Activated CD4-positive, alpha-beta T cell treated with anti-CD3 and anti-CD28 coated beads, Interleukin-2, amount 50 U/mL, for 48 hours (primary cell): Measurements from ENCODE around the gene HSP90AA1.
"Not testable (repeated sequence)": the region's sequence is repeated elsewhere in the genome, so short reads cannot be mapped to it uniquely, and the experiment has no call there.

Experiments used
- DNase-seq, 2 experiments: peaks; one replicate each; pipeline ENCODE4 v3.0.0-alpha.2; 2020

Gene HSP90AA1

DNA sequence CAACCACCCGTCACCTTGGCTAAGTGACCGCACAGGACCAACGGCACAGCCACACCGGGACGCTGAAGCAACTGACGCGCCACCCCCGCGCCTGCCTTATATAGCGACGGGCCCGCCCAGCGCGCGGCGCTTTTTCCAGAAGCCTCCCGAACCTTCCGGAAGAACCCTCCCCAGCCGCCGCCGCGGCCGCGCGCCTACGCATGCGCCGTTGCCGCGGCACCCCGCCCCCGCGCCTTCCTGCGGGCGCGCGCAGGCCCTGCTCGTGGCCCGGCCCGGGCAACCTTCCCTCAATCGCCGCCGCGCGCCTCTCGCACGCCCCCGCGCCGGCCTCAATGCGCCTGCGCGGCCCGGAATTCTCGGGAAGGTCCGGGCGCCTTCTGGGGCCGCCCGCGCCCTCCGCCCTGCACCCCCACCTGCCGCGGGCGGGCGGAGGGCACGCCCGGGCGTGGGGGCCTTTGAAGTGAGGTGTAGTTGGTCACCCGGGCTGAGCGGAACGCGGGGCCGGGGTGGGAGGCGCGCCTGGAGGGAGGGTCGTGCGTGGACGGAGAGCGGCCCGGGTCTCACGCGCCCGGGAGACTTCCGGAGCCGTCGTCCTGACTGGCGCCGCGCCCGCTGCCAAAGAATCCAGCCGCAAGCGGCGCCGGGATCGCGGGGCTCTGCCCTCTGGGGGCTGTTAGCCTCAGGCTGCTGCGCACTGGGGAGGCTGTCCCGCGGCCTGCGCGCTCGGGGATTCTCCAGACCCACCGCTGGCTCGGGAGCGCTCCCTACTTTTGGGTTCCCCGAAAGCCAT, at the start of gene HSP90AA1:
TSS of gene HSP90AA1 (minus strand) at position 73 of the 790 bp plus-strand sequence. CDS start 666 bp downstream, outside the sequence.
- peak; percentile 95 to 96 for DNase-seq

DNA sequence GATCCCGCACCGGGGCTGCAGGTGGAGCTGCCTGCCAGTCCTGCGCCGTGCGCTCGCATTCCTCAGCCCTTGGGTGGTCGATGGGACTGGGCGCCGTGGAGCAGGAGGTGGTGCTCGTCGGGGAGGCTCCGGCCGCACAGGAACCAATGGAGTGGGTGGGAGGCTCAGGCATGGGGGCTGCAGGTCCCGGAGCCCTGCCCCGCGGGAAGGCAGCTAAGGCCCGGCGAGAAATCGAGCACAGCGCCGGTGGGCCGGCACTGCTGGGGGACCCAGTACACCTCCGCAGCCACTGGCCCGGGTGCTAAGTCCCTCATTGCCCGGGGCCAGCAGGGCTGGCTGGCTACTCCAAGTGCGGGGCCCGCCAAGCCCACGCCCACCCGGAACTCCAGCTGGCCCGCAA, 48.6 kb upstream of the HSP90AA1 start:
- DNase-seq = not testable (repeated sequence)

DNA sequence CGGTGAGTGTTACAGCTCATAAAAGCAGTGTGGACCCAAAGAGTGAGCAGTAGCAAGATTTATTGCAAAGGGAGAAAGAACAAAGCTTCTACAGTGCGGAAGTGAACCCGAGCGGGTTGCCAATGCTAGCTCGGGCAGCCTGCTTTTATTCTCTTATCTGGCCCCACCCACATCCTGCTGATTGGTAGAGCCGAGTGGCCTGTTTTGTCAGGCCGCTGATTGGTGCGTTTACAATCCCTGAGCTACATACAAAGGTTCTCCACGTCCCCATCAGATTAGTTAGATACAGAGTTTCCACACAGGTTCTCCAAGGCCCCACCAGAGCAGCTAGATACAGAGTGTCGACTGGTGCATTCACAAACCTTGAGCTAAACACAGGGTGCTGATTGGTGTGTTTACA, 47.9 kb upstream of the HSP90AA1 start:
- DNase-seq = not testable (repeated sequence)

DNA sequence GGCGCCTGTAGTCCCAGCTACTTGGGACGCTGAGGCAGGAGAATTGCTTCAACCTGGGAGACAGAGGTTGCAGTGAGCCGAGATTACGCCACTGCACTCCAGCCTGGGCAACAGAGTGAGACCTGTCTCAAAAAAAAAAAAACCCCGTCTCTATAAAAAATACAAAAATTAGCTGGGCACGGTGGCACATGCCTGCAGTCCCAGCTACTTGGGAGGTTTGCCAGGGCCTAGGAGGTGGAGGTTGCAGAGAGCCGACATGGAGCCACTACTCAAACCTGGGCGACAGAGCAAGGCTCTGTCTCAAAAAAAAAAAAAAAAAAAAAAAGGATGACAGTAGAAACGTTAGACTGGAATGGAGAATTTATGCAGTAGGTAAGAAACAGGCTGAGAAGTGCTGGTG, 47.2 kb upstream of the HSP90AA1 start:
- DNase-seq = not testable (repeated sequence)

DNA sequence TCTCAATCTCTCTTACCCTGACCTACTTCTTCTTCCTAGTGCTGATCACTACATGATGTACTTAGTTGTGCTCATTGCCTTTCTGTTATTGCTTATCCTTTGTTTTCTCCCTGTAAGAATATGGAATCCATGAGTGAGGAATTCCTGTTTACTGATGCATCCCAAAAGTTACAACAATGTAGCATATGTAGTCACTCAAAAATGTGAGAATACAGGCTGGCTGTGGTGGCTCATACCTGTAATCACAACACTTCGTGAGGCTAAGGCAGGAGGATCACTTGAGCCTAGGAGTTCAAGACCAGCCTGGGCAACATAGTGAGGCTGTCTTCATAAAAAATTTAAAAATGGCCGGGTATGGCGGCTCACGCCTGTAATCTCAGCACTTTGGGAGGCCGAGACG, 44.9 kb upstream of the HSP90AA1 start:
- no peak for DNase-seq

DNA sequence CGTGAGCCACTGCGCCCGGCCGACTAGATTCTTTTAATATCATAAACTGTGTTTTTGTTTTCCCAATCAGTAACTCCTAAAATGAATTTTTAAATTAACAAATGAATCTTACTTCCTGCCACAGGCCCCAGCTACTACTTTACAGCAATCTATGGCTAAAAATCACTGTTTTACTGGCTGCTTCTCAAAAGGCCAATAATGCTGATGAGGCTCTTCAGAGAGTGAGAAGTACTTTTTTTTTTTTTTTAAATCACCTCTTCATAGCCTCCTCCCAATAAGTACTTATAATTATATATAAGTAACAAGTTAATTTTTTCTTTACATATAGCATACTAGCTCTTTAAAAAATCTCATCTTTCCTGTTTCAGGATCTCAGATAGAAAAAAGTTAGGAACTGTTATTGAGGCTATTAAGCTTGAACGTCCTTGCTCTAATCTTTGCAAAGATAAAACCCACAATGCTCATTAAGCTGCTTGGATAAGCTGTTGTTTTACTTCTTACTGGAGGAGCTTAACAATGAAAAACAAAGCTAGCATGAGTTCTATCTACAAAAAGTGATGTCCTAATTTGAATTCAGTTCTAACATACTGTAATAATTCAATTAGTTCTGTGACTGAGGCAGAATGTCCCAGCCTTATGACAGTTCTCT, 40.1 kb upstream of the HSP90AA1 start:
- DNase-seq = no peak

DNA sequence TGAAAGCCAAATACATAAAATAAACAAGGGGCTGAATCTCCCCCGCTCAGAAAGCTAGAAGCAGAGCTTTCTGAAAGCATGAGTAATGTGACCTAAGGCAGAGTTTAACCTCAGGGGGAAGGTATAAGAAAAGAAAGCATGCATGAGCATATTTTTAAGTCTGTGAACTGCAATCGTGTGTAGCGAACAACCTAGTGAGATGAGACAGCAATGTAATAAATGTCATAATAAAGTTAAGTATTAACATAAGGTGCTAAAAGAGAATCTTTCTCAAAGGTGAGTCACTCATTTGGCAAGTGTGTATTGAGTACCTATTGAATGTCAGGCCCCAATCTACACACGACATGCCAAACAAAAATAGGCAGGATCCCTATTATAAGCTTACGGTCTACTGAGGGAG, 38.7 kb upstream of the HSP90AA1 start:
- DNase-seq = no peak

DNA sequence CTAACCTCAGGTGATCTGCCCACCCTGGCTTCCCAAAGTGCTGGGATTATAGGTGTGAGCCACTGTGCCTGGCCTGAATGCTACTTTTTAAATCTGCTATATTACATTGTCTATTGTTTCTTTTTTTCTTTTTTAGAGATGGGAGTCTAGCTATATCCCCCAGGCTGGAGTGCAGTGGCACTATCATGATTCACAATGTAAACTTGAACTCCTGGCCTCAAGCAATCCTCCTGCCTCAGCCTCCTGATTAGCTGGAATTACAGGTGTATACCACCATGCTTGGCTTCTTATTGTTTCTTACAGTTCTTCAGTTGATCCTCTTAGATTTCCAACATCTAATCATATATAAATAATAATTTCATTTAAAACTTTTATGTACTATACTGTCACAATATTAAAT, 37.6 kb upstream of the HSP90AA1 start:
- no peak for DNase-seq

DNA sequence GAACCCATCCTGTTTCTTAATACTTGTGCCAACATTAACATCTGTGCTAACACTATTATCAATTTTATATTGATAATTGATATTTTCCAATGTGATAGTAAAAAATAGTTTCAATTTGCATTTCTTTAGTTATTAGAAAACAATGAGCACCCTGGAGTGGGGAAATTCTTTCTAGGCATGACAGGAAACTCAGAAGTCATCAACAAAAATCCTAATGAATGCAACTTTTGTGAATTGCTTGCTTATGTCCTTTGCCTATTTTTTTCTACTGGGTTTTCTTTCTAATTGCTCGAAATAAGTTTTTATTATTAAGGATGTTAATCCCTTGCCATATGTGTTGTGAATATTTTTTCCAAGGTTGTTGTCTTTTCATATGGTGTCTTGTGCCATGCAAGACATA, 34.7 kb upstream of the HSP90AA1 start:
- DNase-seq = no peak

DNA sequence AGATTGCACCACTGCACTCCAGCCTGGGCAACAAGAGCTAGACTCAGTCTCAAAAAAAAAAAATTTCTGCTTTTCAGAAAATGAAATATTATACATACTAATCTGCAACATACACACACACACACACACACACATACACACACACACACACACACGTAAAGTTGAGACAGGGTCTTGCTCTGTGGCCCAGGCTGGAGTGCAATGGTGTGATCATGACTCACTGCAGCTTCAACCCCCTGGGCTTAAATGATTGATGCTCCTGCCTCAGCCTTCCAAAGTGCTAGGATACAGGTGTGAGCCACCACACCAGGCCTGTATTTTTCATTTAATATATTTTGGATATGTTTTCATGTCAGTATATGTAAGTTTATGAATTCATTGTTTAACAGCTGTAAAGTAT, 34.0 kb upstream of the HSP90AA1 start:
- DNase-seq = no peak

DNA sequence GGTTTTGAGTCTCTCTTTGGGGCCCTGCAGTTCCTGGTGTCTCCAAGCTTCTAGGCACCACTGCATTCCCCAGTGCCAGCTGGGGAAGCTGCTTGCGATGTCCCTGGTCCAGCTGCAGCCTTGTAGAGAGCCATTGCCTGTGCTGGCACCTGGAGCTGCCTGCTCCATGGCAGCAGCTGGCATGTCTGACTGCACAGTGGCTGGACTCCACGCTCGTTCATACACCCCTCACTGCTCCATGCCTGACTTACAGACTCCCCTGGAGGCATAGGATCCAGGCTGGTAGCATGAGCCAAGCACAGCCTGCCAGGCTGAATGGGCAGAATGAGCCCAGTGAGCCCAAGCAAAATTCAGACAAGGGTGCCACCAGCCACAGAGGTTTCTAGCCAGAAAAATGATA, 31.0 kb upstream of the HSP90AA1 start:
- no peak for DNase-seq

DNA sequence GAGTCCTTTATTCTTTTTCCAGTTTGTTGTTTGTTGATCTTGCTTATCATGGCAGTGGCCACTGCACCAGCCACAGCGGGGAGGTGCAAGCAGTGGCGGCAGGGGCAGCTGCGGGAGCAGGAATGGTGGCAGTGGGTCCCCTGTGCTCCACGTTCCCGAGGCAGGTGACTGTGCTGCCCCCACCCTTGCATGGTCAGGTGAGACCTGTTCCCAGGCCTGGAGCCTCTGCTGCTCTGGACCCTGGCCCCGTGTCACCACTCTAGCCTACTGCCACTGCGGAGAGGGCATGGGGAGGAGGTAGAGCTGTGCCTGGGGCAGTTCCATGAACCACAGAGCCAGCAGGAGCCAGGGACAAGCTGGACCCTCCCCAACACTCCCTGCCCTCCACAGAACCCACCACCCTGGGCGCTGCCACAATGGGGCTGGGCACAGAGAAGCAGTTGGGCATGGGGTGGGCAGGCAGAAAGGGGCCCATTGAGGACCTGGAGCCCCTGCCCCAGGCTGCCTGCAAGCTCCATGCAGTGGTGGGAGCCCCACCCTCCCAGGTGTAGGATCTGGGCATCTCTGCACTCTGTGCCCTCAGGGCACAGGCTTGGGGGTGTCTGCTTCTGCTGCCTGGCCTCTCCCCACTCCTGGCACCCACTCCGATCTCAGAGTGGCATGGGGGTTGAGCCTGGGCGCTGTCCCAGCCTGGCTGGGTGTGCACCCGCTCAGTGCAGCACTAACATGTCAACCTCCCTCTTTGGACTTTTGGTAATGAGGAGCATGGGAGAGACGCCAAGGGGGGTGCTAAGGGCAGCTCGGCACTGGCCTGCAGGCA, 29.7 kb upstream of the HSP90AA1 start:
- DNase-seq = no peak

DNA sequence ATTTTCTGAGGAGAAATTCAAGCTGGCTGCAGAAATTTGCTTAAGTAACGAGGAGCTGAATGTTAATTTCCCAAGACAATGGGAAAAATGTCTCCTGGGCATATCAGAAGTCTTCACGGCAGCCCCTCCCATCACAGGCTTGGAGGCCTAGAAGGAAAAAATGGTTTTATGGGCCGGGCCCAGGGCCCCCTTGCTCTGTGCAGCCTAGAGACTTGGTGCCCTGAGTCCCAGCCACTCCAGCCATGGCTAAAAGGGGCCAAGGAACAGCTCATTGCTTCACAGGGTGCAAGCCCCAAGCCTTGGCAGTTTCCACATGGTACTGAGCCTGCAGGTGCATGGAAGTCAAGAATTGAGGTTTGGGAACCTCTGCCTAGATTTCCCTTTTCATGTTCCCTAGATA, 24.3 kb upstream of the HSP90AA1 start:
- DNase-seq = no peak

DNA sequence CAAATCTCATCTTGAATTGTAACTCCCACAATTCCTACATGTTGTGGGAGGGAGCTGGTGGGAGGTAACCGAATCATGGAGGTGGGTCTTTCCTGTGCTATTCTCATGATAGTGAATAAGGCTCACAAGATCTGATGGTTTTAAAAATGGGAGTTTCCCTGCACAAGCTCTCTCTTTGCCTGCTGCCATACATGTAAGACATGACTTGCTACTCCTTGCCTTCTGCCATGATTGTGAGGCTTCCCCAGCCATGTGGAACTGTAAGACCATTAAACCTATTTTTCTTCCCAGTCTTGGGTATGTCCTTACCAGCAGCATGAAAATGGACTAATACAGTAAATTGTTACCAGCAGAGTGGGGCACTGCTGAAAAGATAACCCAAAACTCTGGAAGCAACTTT, 22.5 kb upstream of the HSP90AA1 start:
- DNase-seq = not testable (repeated sequence)

DNA sequence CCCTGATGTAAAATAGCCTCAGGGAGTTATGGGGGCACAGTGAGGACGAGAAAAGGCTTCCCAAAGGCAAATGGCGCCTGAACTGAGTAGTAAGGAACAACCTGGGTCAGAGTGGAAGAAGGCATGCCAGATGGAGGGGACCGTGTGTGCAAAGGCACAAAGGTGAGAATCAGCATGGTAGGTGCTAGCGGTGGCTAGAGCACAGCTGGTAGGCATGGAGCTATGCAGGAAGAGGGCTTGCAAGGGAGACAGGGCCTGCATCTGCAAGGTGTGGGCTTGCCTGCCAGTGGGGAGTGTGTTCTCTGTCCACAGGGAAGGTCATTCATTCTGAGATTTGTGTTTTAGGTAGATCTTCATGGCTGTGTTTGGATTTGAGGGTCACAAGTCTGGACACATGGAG, 18.5 kb upstream of the HSP90AA1 start:
- no peak for DNase-seq

DNA sequence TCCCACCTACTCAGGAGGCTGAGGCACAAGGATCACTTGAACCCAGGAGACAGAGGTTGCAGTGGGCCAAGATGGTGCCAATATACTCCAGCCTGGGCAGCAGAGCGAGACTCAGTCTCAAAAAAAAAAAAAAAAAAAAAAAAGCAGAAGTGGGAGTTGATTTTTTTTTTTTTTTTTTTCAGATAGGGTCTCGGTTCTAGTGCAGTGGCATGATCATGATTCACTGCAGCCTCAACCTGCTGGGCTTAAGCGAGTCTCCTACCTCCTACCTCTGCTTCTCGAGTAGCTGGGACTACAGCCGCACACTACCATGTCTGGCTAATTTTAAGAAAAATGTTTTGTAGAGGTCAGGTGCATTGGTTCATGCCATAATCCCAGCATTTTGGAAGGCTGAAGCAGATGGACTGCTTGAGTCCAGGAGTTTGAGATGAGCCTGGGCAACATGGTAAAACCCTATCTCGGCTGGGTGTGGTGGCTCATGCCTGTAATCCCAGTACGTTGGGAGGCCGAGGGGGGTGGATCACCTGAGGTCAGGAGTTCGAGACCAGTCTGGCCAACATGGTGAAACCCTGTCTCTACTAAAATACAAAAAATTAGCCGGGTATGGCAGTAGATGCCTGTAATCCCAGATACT, 16.3 kb upstream of the HSP90AA1 start:
- no peak for DNase-seq

DNA sequence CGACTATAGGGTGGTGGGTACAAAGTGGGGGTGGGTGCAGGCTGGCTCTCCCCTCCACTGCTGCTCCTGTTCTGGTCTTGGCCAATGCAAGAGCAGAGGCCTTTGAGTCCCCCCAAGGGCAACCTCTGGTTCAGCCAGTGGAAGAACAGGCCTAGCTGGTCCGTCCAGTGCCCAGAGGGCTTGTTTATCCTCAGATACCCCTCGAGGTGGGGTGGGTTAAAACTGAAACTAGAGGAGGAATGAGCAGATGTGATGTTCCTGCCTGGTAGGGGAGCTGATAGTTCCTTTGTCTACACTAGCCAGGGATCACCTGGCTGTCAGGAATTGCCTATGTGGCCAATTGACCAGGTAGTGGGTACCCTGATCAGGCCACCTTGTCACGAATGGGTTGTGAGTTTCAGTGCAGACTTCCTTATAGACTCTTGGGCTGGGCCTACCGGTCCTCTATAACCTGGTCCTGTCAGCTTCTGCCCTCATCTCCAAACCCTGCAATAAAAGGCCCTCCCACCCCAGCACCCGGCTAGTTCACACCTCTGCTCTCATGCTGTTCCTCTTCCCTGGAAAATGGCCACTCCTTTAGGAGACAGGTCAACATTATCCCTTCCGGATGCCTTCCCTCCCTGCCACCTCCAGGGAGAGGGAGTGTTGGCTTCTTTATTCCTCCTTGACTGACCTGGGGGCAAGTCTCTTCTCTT, 10.7 kb upstream of the HSP90AA1 start:
- DNase-seq = no peak

DNA sequence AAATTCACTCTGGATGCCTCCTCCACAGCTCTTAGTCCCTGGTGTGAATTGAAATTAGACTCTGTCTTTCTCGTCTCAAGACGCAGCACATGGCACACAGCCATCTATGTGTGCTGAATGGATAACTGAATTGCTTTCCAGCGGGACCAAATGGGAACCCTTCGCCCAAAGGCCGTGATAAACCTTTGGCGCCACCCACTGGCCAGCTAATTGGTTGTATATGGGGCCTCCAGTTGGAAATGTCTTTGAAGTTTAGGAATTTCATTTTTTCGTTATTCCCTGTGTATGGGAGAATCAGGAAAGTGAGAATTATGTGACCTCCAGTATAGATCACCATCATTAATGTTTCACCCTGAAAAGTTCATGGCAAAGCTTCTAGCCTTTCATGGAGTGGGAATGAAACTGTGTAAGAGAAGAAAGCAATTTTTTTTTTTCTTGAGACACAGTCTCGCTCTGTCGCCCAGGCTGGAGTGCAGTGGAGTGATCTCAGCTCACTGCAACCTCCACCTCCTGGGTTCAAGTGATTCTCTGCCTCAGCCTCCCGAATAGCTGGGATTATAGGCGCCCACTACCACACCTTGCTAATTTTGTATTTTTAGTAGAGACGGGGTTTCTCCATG, 9.8 kb upstream of the HSP90AA1 start:
- peak; percentile 79 to 85 for DNase-seq

DNA sequence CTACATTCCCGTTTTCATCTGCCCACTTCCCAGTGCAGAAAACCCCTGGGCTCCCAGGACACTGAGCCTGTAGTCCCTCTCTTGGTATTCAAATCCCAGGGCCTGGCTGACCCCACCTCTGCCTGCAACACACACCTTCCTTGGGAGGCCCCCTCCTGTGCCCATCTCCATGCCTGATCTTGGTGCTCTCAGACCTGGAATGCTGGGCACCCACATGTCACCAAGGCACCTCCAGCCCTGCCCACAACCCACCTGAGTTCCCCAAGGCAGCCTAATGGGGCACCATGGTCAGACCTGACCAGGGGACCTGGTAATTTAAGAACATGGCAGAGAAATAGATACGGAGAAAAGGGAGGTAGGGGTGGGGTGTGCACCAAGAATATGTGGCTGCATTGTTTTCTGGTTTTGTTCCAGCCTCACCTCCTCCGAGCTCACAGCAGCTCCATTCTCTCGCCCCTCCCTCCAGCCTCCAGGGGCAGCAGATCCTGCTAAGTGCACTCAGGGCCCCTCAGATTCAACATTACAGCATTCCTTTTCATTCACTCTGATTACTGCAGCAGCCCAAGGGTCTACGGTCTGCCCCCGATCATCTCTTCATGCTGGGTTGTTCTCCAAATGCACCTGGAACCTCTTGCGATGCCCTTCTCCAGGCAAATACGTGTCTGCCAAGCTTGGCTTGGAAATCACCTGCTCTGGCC, 9.2 kb upstream of the HSP90AA1 start:
- no peak for DNase-seq

DNA sequence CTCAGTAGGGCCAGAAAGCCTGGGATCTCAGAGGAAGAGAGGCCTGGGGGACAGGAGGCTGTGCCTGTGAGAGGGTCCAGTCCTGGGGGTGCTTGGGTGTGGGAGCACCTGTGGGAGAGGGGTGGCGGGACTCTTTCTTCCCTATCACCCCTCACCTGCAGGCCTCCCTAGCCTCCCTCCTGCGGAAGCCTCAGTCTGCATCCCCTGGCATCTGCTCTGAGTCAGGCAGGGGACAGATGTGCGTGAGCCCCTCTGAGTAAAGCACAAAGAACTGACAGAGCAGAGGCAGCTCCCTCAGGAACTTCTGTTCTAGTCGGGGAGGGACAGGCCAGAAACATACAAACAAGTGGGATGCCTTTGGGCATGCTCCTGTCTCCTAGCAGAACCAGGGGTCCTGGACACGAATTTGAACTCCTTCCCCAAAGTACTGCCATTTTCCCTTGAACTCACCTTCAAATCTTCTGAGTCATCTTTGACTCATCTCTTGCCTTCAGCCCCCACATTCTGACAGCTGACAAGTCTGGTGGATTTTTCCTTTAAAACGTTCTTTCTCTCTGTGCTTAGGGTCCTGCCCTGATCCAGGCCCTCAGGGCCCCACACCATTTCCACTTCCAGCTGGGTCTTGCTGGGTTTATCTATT, 8.5 kb upstream of the HSP90AA1 start:
- peak in 1 of 2 experiments; percentile 16 for DNase-seq

DNA sequence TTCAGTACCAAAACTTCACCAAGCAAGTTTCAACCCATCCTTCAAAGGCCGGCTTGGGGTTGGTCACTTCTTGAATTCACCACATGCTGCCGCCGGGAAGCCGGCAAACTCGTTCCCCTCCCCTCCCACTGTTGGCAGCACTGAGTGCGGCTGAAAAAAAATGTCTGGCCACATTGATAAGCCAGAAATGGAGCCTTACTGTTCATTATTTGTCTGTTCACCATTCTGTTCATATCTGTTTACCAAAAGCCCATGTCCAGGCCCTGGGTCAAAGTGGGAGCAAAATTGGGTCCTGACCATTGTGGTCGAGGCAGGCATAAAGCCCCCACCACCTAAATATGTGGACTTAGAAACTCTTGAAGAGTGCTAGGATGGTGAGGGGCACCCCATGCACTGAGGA, 7.3 kb upstream of the HSP90AA1 start:
- no peak for DNase-seq
